Ovary (tissue), 3 donors: Measurements from ENCODE around the gene RAC3.

ENCODE experiments used
- CTCF ChIP-seq, 3 donors: fragments of 450-650 bp in 2 of 3; fragments of 200-600 bp in 1 of 3; IDR thresholded peaks; one replicate each; pipeline versions ENCODE4 v1.5.1 to v1.8.0; 2016 to 2022; ENCODE audit warnings: antibody characterized with exemption in 3 of 3, mild to moderate bottlenecking in 1 of 3
- EP300 ChIP-seq: sonication (generic); formaldehyde crosslinking; IDR thresholded peaks from one replicate; pipeline ENCODE4 v1.6.1; 2017; ENCODE audit warnings: antibody characterized with exemption
- donor health status: DM: no; HTN: no; CAD: no.

DNA sequence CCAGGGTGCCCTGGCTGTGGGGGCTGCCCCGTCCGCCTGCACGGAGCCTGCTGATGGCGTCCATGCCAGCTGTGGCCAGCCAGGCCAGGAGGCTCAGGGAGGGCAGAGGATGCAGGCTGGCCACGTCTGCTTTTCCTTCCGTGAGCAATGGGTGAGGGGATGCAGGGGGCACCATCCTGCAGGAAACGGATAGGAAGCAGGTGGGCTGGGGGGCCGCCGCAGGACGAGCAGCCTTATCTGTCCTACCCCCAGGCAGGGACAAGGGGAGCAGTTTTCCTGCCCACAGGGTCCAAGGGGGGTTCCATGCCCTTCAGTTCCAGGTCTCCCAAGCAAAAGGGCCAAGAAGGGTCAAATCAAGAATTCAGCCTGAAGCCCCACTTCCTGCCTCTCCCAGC, 27.4 kb downstream of the RAC3 start:
- TF ChIP-seq EP300 (no peak), CTCF (IDR thresholded peaks at IDR 0.05) (no peak)
